Esophagus muscularis mucosa (tissue), 4 donors: ENCODE results near the gene AKAP6. TPM values are rescaled to one million over a fixed set of nuclear protein-coding genes. Genes with fewer than 3 reads are reported as not detected.

Experiments
- DNase-seq: peaks from one replicate; pipeline ENCODE4 v3.0.0-alpha.2; 2017; ENCODE audit errors: extremely low spot score
- H3K27ac ChIP-seq, 4 donors: fragments of 200-600 bp; sonication (generic); replicated peaks in 1 of 4; 1 replicate in 3 of 4; 2 replicates in 1 of 4; pipeline ENCODE4 v1.5.1; 2016 to 2019; ENCODE audit warnings: mild to moderate bottlenecking in 1 of 4
- H3K27me3 ChIP-seq, 4 donors: fragments of 200-600 bp; sonication (generic); one replicate each; pipeline versions ENCODE4 v1.5.1 to v1.6.0; 2016 to 2019
- H3K36me3 ChIP-seq, 4 donors: fragments of 200-600 bp; sonication (generic); one replicate each; pipeline ENCODE4 v1.5.1; 2016 to 2019
- H3K4me1 ChIP-seq, 4 donors: fragments of 200-600 bp; sonication (generic); one replicate each; pipeline ENCODE4 v1.5.1; 2016 to 2019
- H3K4me3 ChIP-seq, 4 donors: fragments of 200-600 bp; sonication (generic); 1 replicate in 2 of 4; 2 replicates in 2 of 4; pipeline ENCODE4 v1.5.1; 2016 to 2019; ENCODE audit warnings: mild to moderate bottlenecking in 4 of 4, moderate library complexity in 1 of 4
- H3K9me3 ChIP-seq, 4 donors: fragments of 200-600 bp; sonication (generic); 1 replicate in 3 of 4; 2 replicates in 1 of 4; pipeline ENCODE4 v1.5.1; 2016 to 2019
- CTCF ChIP-seq, 3 experiments: fragments of 200-600 bp in 2 of 3; fragments of 450-650 bp in 1 of 3; sonication (generic) in 2 of 3; IDR thresholded peaks; one replicate each; pipeline ENCODE4 v1.5.1; 2017 to 2019; ENCODE audit warnings: antibody characterized with exemption in 3 of 3, mild to moderate bottlenecking in 2 of 3, moderate library complexity in 1 of 3
- EP300 ChIP-seq: sonication (generic); formaldehyde crosslinking; IDR thresholded peaks from one replicate; pipeline ENCODE4 v1.6.1; 2017; ENCODE audit warnings: antibody characterized with exemption
- POLR2A ChIP-seq: fragments of 450-650 bp; IDR thresholded peaks from one replicate; pipeline ENCODE4 v1.6.1; 2017; ENCODE audit warnings: antibody characterized with exemption, moderate library complexity, mild to moderate bottlenecking, low read depth
- POLR2AphosphoS5 ChIP-seq, 2 donors: sonication (generic); formaldehyde crosslinking; IDR thresholded peaks; one replicate each; pipeline ENCODE4 v1.6.1; 2017; ENCODE audit warnings: antibody characterized with exemption in 2 of 2
- WGBS: methylation state at CpG from one replicate; pipeline ENCODE4 v1.1.5; 2018; 5-methylcytosine and 5-hydroxymethylcytosine counted together
- intact Hi-C: fragments of 100-400 bp; cut with DNase I; formaldehyde crosslinking; loops from one replicate; pipeline ENCODE4 v1.15.1; 2023
- total RNA-seq, 4 donors: library from RNA; depleted of rRNA; stranded (reverse); fragments of >200 nt; gene quantifications; one replicate each; pipeline versions ENCODE4 v1.1.0 to v1.2.1, GENCODE V29; 2016

The AKAP6 gene
- total RNA-seq, 4 donors from 2014 or later = 21.3 to 38.6 (median 31.5) TPM

- intact Hi-C loops = no loop called here
- TF ChIP-seq CTCF (IDR thresholded peaks at IDR 0.05) = no peak
- no peak for TF ChIP-seq EP300
- TF ChIP-seq POLR2A = no peak
- TF ChIP-seq POLR2AphosphoS5 (IDR thresholded peaks at IDR 0.05) = no peak
- Histone ChIP-seq H3K27ac (peak overlapping the region; percentile 83 to 87 (median 86)), H3K4me1 (peaks cover 12 to 44% (median 39%) of the 10 kb centered on the region in 4 donors), H3K9me3 (no peaks in the 10 kb centered on the region), H3K27me3 (no peaks in the 10 kb centered on the region), H3K36me3 (no peaks in the 10 kb centered on the region), H3K4me3 (no peak overlapping the region)
- DNase-seq = no peak
- WGBS = 69% methylated on average over 2 of the region's 2 CpGs
Observed at GRCh38 chr14:32508281-32508680, 179.2 kb downstream of the AKAP6 start.

- H3K36me3 ChIP-seq = no peaks in the 10 kb centered on the region
- H3K27me3 ChIP-seq = no peaks in the 10 kb centered on the region
- peak overlapping the region in 3 of 4 donors; percentile 33 to 44 (median 41) for H3K4me3 ChIP-seq
- peaks cover 15 to 57% (median 54%) of the 10 kb centered on the region in 4 donors for H3K4me1 ChIP-seq
- H3K27ac ChIP-seq = peak overlapping the region; percentile 83 to 87 (median 86)
- intact Hi-C loops = no loop called here
- WGBS = 23% methylated on average over 10 of the region's 10 CpGs
- DNase-seq = no peak
- TF ChIP-seq POLR2AphosphoS5 (IDR thresholded peaks at IDR 0.05) = peak; percentile 82 to 89
- TF ChIP-seq POLR2A = no peak
- TF ChIP-seq CTCF (IDR thresholded peaks at IDR 0.05) = no peak
- peak; percentile 97 for TF ChIP-seq EP300
- H3K9me3 ChIP-seq = no peaks in the 10 kb centered on the region
Observed at GRCh38 chr14:32509632-32510187, 180.6 kb downstream of the AKAP6 start.

GRCh38 chr14:32510815-32511214 lies 181.7 kb downstream of the AKAP6 start:
- TF ChIP-seq POLR2AphosphoS5 (IDR thresholded peaks at IDR 0.05) = no peak
- H3K27me3 ChIP-seq = no peaks in the 10 kb centered on the region
- intact Hi-C loops = no loop called here
- WGBS = 50% methylated on average over 3 of the region's 3 CpGs
- DNase-seq = no peak
- H3K4me1 ChIP-seq = peaks cover 17 to 57% (median 56%) of the 10 kb centered on the region in 4 donors
- H3K27ac ChIP-seq = peak overlapping the region; percentile 64 to 87 (median 86)
- H3K9me3 ChIP-seq = no peaks in the 10 kb centered on the region
- no peak overlapping the region for H3K4me3 ChIP-seq
- no peaks in the 10 kb centered on the region for H3K36me3 ChIP-seq

GRCh38 chr14:32512348-32512747 lies 183.2 kb downstream of the AKAP6 start:
- no peaks in the 10 kb centered on the region for H3K27me3 ChIP-seq
- intact Hi-C loops = loop anchor here (2.0 kb wide), 2 partner anchors 40 to 258 kb away; no protein-coding TSS in a partner anchor
- DNase-seq = no peak
- peak overlapping the region in 2 of 4 donors; percentile 19 to 87 for H3K27ac ChIP-seq
- H3K4me3 ChIP-seq = no peak overlapping the region
- H3K4me1 ChIP-seq = peaks cover 17 to 57% (median 56%) of the 10 kb centered on the region in 4 donors
- WGBS = 64% methylated on average over 3 of the region's 3 CpGs
- H3K36me3 ChIP-seq = no peaks in the 10 kb centered on the region
- no peaks in the 10 kb centered on the region for H3K9me3 ChIP-seq
- no peak for TF ChIP-seq CTCF (IDR thresholded peaks at IDR 0.05)
- TF ChIP-seq POLR2A = no peak
- TF ChIP-seq POLR2AphosphoS5 (IDR thresholded peaks at IDR 0.05) = no peak
- TF ChIP-seq EP300 = no peak

GRCh38 chr14:32512813-32513212 lies 183.7 kb downstream of the AKAP6 start:
- Histone ChIP-seq H3K27ac (peak overlapping the region in 3 of 4 donors; percentile 19 to 43 (median 34)), H3K36me3 (no peaks in the 10 kb centered on the region), H3K9me3 (no peaks in the 10 kb centered on the region), H3K4me3 (no peak overlapping the region), H3K27me3 (no peaks in the 10 kb centered on the region), H3K4me1 (peaks cover 17 to 56% (median 54%) of the 10 kb centered on the region in 4 donors)
- TF ChIP-seq POLR2AphosphoS5 (IDR thresholded peaks at IDR 0.05) = no peak
- no peak for TF ChIP-seq EP300
- TF ChIP-seq POLR2A = no peak
- intact Hi-C loops = loop anchor here (2.0 kb wide), 2 partner anchors 40 to 258 kb away; no protein-coding TSS in a partner anchor
- no peak for DNase-seq

GRCh38 chr14:32513571-32514009 lies 184.5 kb downstream of the AKAP6 start:
- no peak for DNase-seq
- H3K36me3 ChIP-seq = no peaks in the 10 kb centered on the region
- H3K9me3 ChIP-seq = no peaks in the 10 kb centered on the region
- H3K4me3 ChIP-seq = no peak overlapping the region
- WGBS = 75% methylated on average over 1 of the region's 1 CpG
- intact Hi-C loops = loop anchor here (2.0 kb wide), 2 partner anchors 41 to 259 kb away; no protein-coding TSS in a partner anchor
- H3K27me3 ChIP-seq = no peaks in the 10 kb centered on the region
- no peak for TF ChIP-seq POLR2AphosphoS5 (IDR thresholded peaks at IDR 0.05)
- TF ChIP-seq POLR2A = no peak
- no peak for TF ChIP-seq EP300
- TF ChIP-seq CTCF (IDR thresholded peaks at IDR 0.05) = peak; percentile 29 to 68 (median 64)
- H3K4me1 ChIP-seq = peaks cover 17 to 55% (median 51%) of the 10 kb centered on the region in 4 donors
- H3K27ac ChIP-seq = peak overlapping the region in 3 of 4 donors; percentile 19 to 43 (median 34)
